Heart right ventricle (tissue), 16 donors: ENCODE measurements around the gene MAP3K7CL. TPM values are rescaled to one million over a fixed set of nuclear protein-coding genes. Genes with fewer than 3 reads are reported as not detected.

Experiments
- ATAC-seq, 8 donors: fragments of 200-7000 bp; cut with Tn5 transposase; one replicate each; pipeline ENCODE4 v1.9.1; 2020; ENCODE audit warnings: mild to moderate bottlenecking in 8 of 8, moderate library complexity in 8 of 8, moderate number of reproducible peaks in 1 of 8
- DNase-seq, 2 donors: peaks; one replicate each; pipeline ENCODE4 v3.0.0-alpha.2; 2020
- H3K27ac ChIP-seq, 10 donors: fragments of 200-600 bp; sonication (generic) in 2 of 10; one replicate each; pipeline versions ENCODE4 v1.5.0 to v1.8.0; 2020 to 2022; ENCODE audit warnings: mild to moderate bottlenecking in 3 of 10
- H3K27me3 ChIP-seq, 7 donors: fragments of 200-600 bp; one replicate each; pipeline ENCODE4 v1.8.0; 2021 to 2022; ENCODE audit warnings: mild to moderate bottlenecking in 2 of 7
- H3K36me3 ChIP-seq, 9 donors: fragments of 200-600 bp; sonication (generic) in 1 of 9; one replicate each; pipeline versions ENCODE4 v1.5.0 to v1.8.0; 2020 to 2022; ENCODE audit warnings: mild to moderate bottlenecking in 2 of 9
- H3K4me1 ChIP-seq, 9 donors: fragments of 200-600 bp; sonication (generic) in 1 of 9; one replicate each; pipeline versions ENCODE4 v1.5.0 to v1.8.0; 2020 to 2022; ENCODE audit warnings: mild to moderate bottlenecking in 4 of 9
- H3K4me3 ChIP-seq, 10 donors: fragments of 200-600 bp; sonication (generic) in 2 of 10; one replicate each; pipeline versions ENCODE4 v1.5.0 to v1.8.0; 2020 to 2022; ENCODE audit warnings: mild to moderate bottlenecking in 7 of 10, moderate library complexity in 2 of 10
- H3K9me3 ChIP-seq, 11 donors: fragments of 200-600 bp in 10 of 11; sonication (generic) in 2 of 11; one replicate each; pipeline versions ENCODE4 v1.5.0 to v1.8.0; 2013 to 2022; ENCODE audit warnings: mild to moderate bottlenecking in 2 of 11, control low read depth in 1 of 11, moderate library complexity in 1 of 11
- CTCF ChIP-seq, 9 donors: fragments of 200-600 bp; sonication (generic) in 2 of 9; IDR thresholded peaks; one replicate each; pipeline versions ENCODE4 v1.5.0 to v1.8.0; 2021 to 2022; ENCODE audit warnings: antibody characterized with exemption in 9 of 9, mild to moderate bottlenecking in 5 of 9, moderate library complexity in 1 of 9
- WGBS, 2 donors: extraction: QIAGEN DNeasy Blood & Tissue Kit; methylation state at CpG; one replicate each; pipeline ENCODE4 v1.1.7; 2013; ENCODE audit warnings: inconsistent platforms in 1 of 2; 5-methylcytosine and 5-hydroxymethylcytosine counted together
- intact Hi-C, 10 donors: fragments of 100-400 bp; cut with DNase I; formaldehyde crosslinking; loops; one replicate each; pipeline versions ENCODE4 v1.11.1 to v1.14.2; 2022
- polyA plus RNA-seq, 2 donors: library from polyadenylated mRNA; stranded (reverse); fragments of 200-250 nt; gene quantifications; one replicate each; pipeline ENCODE4 v1.2.3, GENCODE V29; 2013
- total RNA-seq, 10 donors: library from RNA; stranded (reverse); fragmentation: NEBNext Ultra II Directional in 3 of 10; extraction: Animal tissue kit (Norgen Biotek cat#: 25700) in 3 of 10; gene quantifications; one replicate each; pipeline versions ENCODE4 v1.2.1 to v1.2.4, GENCODE V29; 2021 to 2023
- donor health status: Arrhythmogenic right ventricular cardiomyopathy.
- donor health status: ischemic (EF 13 %, LVEDD 7.1; RV severe dilation, severe dysfunction).
- donor health status: healthy with polysubstance abuse.
- donor health status: DM: no; HTN: yes; CAD: no.
- donor health status: DM: no; HTN: no; CAD: no.
- donor health status: ischemic (EF 25% LVEDD 6.9; RV normal size, moderate dysfunction).
- donor health status: ischemic (EF 25% LVEDD 5.7; RV mildly dilated, moderate dysfunction).
- donor health status: healthy.
- donor health status: DM: yes; HTN: yes; CAD: no.
- donor health status: Ischemic cardiomyopathy.
- donor health status: ischemic (EF 35%, LVEDD 5.7; RV mildly dilated, moderate dysfunction).
- donor health status: nonischemic (EF 11% LVEDD 7.7; RV severe dilation, severe dysfunction).
- donor health status: DM: yes; HTN: yes; CAD: no.
- donor health status: PGD.
- donor health status: ischemic (EF 29% LVEDD 5.4; RV normal size, mild dysfunction).
- donor health status: nonischemic (EF 23%, LVEDD 6.1; RV moderate dilation, normal function).

The MAP3K7CL gene
- total and polyA plus RNA-seq, 12 donors = 0.64 to 62.1 (median 3.6) TPM

- no peak for TF ChIP-seq CTCF (IDR thresholded peaks at IDR 0.05)
- no peaks in the 10 kb centered on the region for H3K36me3 ChIP-seq
- DNase-seq (no peak), ATAC-seq (peak in 1 of 8 donors; percentile 22)
- H3K9me3 ChIP-seq = no peaks in the 10 kb centered on the region
- intact Hi-C loops = no loop called here
- 68 to 73% methylated on average over 2 of the region's 2 CpGs for WGBS, 2 donors
- H3K4me1 ChIP-seq = peaks cover 0 to 35% (median 5%) of the 10 kb centered on the region in 9 donors
- no peak overlapping the region for H3K4me3 ChIP-seq
- no peaks in the 10 kb centered on the region for H3K27me3 ChIP-seq
- H3K27ac ChIP-seq = no peak overlapping the region
Observed at GRCh38 chr21:29213513-29214385, 83.3 kb downstream of the MAP3K7CL start.

DNA sequence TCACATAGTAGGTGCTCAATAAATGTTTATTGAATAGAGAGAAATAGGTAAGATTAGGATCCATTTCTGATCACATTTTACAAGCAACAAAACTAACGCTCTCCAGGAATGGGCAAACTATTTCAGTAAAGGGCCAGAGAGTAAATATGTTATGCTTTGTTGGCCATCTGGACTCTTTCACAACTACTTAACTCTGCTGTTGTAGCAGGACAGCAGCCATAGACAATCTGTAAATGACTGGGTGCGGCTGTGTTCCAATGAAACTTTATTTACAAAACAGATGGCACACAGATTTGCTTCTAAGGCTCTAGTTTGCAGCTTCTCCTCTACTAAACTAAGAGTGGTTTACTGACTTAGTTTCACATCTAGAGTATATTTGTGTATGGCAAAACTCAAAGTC lies 85.3 kb downstream of the MAP3K7CL start:
- no peak overlapping the region for H3K4me3 ChIP-seq
- no peak for ATAC-seq
- peaks cover 0 to 33% (median 0%) of the 10 kb centered on the region in 9 donors for H3K4me1 ChIP-seq
- TF ChIP-seq CTCF (IDR thresholded peaks at IDR 0.05) = no peak
- H3K36me3 ChIP-seq = no peaks in the 10 kb centered on the region
- intact Hi-C loops = no loop called here
- H3K27ac ChIP-seq = no peak overlapping the region
- DNase-seq = no peak
- H3K27me3 ChIP-seq = no peaks in the 10 kb centered on the region
- no peaks in the 10 kb centered on the region for H3K9me3 ChIP-seq
- 69 to 85% methylated on average over 2 of the region's 2 CpGs for WGBS, 2 donors

DNA sequence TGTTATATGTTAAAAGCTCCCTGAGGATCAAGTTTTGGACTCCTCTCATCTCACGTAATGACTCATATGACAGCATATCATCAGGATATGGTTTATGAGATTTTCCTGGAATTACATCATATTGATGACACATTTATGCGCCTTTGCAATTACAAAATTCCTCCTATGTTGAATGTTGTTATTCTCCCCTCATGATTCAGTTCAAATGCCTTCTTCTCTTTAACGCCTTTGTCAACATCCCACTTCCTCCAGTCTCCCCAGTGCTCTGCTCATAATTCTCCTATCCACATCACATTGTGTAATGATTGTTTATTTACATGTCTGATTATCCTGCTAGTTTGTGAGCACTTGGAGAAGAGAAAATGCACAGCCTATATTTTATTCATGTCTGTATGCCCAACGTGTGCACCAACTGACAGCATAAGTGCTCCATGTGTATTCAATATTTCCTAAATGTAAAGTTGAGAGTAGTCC lies 87.4 kb downstream of the MAP3K7CL start:
- peaks cover 0 to 33% (median 0%) of the 10 kb centered on the region in 9 donors for H3K4me1 ChIP-seq
- peak in 2 of 8 donors; percentile 34 to 49 for ATAC-seq
- H3K36me3 ChIP-seq = no peaks in the 10 kb centered on the region
- WGBS, 2 donors = 59 to 70% methylated on average over 4 of the region's 4 CpGs
- no peaks in the 10 kb centered on the region for H3K27me3 ChIP-seq
- no peak for TF ChIP-seq CTCF (IDR thresholded peaks at IDR 0.05)
- H3K27ac ChIP-seq = peak overlapping the region in 1 of 10 donors; percentile 77
- DNase-seq = no peak
- no peaks in the 10 kb centered on the region for H3K9me3 ChIP-seq
- intact Hi-C loops = no loop called here
- H3K4me3 ChIP-seq = no peak overlapping the region

- 98 to 100% methylated on average over 1 of the region's 1 CpG for WGBS, 2 donors
- DNase-seq = no peak
- Histone ChIP-seq H3K27me3 (no peaks in the 10 kb centered on the region), H3K36me3 (no peaks in the 10 kb centered on the region), H3K27ac (peak overlapping the region in 2 of 10 donors; percentile 11 to 77), H3K4me3 (no peak overlapping the region), H3K9me3 (no peaks in the 10 kb centered on the region), H3K4me1 (peaks cover 0 to 33% (median 0%) of the 10 kb centered on the region in 9 donors)
- intact Hi-C loops = no loop called here
- no peak for ATAC-seq
- TF ChIP-seq CTCF (IDR thresholded peaks at IDR 0.05) = no peak
Observed at GRCh38 chr21:29218749-29219148, 88.3 kb downstream of the MAP3K7CL start.
